ENCODE measurements around the gene CLCN1. TPM values are rescaled to one million over a fixed set of nuclear protein-coding genes. Genes with fewer than 3 reads are reported as not detected.
A peak's percentile ranks its signal among the peaks of the same experiment; 100 is the strongest.

Gene CLCN1
- total RNA-seq, 1 donor from 2014 or later: not detected

DNA sequence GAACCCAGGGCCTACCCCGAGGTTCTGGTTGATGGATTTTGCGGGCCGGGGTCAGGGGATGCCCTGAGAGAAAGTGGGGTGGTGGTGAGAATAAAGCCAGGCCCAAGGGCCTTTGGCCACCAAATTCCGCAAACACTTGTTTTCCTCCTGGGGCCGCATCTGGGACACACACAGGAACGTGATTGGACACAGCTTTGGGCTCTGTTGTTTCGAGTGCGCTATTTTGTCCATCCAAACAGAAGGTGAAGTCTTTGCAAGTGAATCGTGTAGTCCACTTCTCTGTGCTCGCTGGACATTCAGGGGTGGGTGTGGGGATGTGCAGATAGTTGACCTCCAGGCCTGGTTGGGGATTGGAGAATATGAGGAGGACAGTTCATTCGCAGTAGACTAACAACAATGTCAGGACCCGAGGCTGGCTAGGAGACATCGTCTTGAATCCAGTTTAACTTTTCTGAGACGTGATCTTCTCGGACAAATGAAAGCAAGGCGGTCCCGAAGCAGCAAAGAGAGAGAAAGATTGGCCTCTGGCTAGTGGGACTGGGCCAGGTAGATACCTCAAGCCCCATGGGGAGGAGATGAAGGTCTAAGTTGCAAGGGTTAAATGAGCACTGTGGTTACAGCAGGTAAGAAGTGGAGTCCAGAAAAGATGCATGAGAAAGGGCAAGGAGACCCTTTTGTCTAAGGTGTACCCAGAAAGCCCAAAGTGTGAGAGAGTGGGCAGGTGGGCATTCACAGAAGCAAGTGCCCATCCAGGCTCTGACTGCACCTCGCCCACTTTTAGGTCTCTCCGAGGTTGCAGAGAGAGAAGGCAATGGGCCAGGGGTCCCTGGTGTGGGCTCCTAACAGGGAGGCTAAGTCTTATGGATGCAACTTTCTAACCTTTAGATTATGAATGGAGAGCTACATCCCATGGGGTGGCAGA, 47.4 kb downstream of the CLCN1 start:
- Mint-ChIP-seq H3K4me1 (peaks cover 14% of the 10 kb centered on the region), H3K27ac (peak overlapping the region; percentile 21), H3K27me3 (ENCODE audit: insufficient read depth, low read depth) (peaks cover 8% of the 10 kb centered on the region), H3K9me3 (no peaks in the 10 kb centered on the region), H3K4me3 (peak overlapping the region; percentile 89), H3K36me3 (peaks cover 16% of the 10 kb centered on the region)
- Histone ChIP-seq H3K4me1 (peaks cover 9% of the 10 kb centered on the region), H2AFZ (replicated peaks) (peak overlapping the region; percentile 44), H3K27me3 (peaks cover 15% of the 10 kb centered on the region), H3K9ac (no peak overlapping the region), H3K4me2 (peak overlapping the region; percentile 72), H3K36me3 (no peaks in the 10 kb centered on the region), H3K9me3 (ENCODE audit: low read depth) (no peaks in the 10 kb centered on the region), H3K4me3 (peak overlapping the region; percentile 93), H3K79me2 (ENCODE audit: low read depth) (no peaks in the 10 kb centered on the region), H4K20me1 (ENCODE audit: low read depth) (no peaks in the 10 kb centered on the region), H3K27ac (no peak overlapping the region), H3F3A (ENCODE audit: low read depth) (peaks cover 12% of the 10 kb centered on the region)
- TF ChIP-seq EZH2 (IDR thresholded peaks at IDR 0.05) (no peak), EZH2phosphoT487 (IDR thresholded peaks at IDR 0.05) (no peak)
- TF ChIP-seq, protein P1, sequence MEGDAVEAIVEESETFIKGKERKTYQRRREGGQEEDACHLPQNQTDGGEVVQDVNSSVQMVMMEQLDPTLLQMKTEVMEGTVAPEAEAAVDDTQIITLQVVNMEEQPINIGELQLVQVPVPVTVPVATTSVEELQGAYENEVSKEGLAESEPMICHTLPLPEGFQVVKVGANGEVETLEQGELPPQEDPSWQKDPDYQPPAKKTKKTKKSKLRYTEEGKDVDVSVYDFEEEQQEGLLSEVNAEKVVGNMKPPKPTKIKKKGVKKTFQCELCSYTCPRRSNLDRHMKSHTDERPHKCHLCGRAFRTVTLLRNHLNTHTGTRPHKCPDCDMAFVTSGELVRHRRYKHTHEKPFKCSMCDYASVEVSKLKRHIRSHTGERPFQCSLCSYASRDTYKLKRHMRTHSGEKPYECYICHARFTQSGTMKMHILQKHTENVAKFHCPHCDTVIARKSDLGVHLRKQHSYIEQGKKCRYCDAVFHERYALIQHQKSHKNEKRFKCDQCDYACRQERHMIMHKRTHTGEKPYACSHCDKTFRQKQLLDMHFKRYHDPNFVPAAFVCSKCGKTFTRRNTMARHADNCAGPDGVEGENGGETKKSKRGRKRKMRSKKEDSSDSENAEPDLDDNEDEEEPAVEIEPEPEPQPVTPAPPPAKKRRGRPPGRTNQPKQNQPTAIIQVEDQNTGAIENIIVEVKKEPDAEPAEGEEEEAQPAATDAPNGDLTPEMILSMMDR (IDR thresholded peaks at IDR 0.05): no peak
- DNase-seq (ENCODE audit: low spot score): no peak

- H3K4me1 Mint-ChIP-seq: peaks cover 27% of the 10 kb centered on the region
- TF ChIP-seq, protein P1 (IDR thresholded peaks at IDR 0.05): no peak
- TF ChIP-seq EZH2 (IDR thresholded peaks at IDR 0.05) (no peak), EZH2phosphoT487 (IDR thresholded peaks at IDR 0.05) (no peak)
- H2AFZ ChIP-seq (replicated peaks): no peak overlapping the region
- peaks cover 4% of the 10 kb centered on the region for H3K27me3 Mint-ChIP-seq (ENCODE audit: insufficient read depth, low read depth)
- no peak overlapping the region for H3K9ac ChIP-seq
- no peaks in the 10 kb centered on the region for H3K36me3 Mint-ChIP-seq
- H3K27me3 ChIP-seq: peaks cover 15% of the 10 kb centered on the region
- H3K27ac Mint-ChIP-seq: no peak overlapping the region
- H3K9me3 Mint-ChIP-seq: no peaks in the 10 kb centered on the region
- no peak overlapping the region for H3K27ac ChIP-seq
- H3K9me3 ChIP-seq (ENCODE audit: low read depth): no peaks in the 10 kb centered on the region
- H3K4me1 ChIP-seq: no peaks in the 10 kb centered on the region
- H3K79me2 ChIP-seq (ENCODE audit: low read depth): no peaks in the 10 kb centered on the region
- no peak for DNase-seq (ENCODE audit: low spot score)
- no peak overlapping the region for H3K4me2 ChIP-seq
- no peak overlapping the region for H3K4me3 Mint-ChIP-seq
- H3K4me3 ChIP-seq: no peak overlapping the region
- H3K36me3 ChIP-seq: no peaks in the 10 kb centered on the region
- peaks cover 24% of the 10 kb centered on the region for H3F3A ChIP-seq (ENCODE audit: low read depth)
- no peaks in the 10 kb centered on the region for H4K20me1 ChIP-seq (ENCODE audit: low read depth)
Measured at GRCh38 chr7:143367972-143368371, 52.1 kb downstream of the CLCN1 start.

DNA sequence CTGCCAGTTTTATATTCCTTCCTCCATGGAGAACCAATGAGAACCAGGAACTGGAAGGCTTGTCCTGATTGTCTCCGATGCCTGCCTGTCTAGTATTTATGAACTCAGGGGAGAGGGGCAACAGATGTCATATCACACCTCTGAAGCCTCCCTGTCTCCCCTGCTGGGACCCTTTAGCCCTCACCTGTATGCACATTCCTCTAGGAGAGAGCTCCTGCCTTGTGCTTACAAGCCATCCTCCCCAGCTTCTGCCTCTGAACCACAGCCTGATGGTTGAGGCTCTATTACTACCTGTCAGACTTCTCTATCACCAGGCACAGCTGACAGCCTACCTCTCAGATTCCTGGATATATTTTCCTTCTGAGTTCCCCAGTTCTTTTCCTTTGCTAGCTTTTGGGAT, 52.5 kb downstream of the CLCN1 start:
- Mint-ChIP-seq H3K27ac (no peak overlapping the region), H3K9me3 (no peaks in the 10 kb centered on the region), H3K36me3 (no peaks in the 10 kb centered on the region), H3K27me3 (ENCODE audit: insufficient read depth, low read depth) (peaks cover 4% of the 10 kb centered on the region), H3K4me1 (peaks cover 25% of the 10 kb centered on the region), H3K4me3 (no peak overlapping the region)
- no peak overlapping the region for H3K27ac ChIP-seq
- TF ChIP-seq, protein P1 (IDR thresholded peaks at IDR 0.05): no peak
- TF ChIP-seq EZH2 (IDR thresholded peaks at IDR 0.05) (no peak), EZH2phosphoT487 (IDR thresholded peaks at IDR 0.05) (no peak)
- H3K4me1 ChIP-seq: no peaks in the 10 kb centered on the region
- H4K20me1 ChIP-seq (ENCODE audit: low read depth): no peaks in the 10 kb centered on the region
- H3K27me3 ChIP-seq: peaks cover 12% of the 10 kb centered on the region
- H2AFZ ChIP-seq (replicated peaks): no peak overlapping the region
- peaks cover 20% of the 10 kb centered on the region for H3F3A ChIP-seq (ENCODE audit: low read depth)
- H3K9me3 ChIP-seq (ENCODE audit: low read depth): no peaks in the 10 kb centered on the region
- H3K4me3 ChIP-seq: no peak overlapping the region
- no peak overlapping the region for H3K9ac ChIP-seq
- H3K4me2 ChIP-seq: no peak overlapping the region
- H3K36me3 ChIP-seq: no peaks in the 10 kb centered on the region
- no peaks in the 10 kb centered on the region for H3K79me2 ChIP-seq (ENCODE audit: low read depth)
- no peak for DNase-seq (ENCODE audit: low spot score)
